ENCODE data around the gene CLK3. TPM values are rescaled to one million over a fixed set of nuclear protein-coding genes. Genes with fewer than 3 reads are reported as not detected.
A peak's percentile ranks its signal among the peaks of the same experiment; 100 is the strongest.

The CLK3 gene
- total and polyA plus RNA-seq, 10 of the 15 experiments (the other 5 are each of a cell fraction or from before 2014, with no cell fraction given) = 3.3 to 169 (median 66.2) TPM

DNA sequence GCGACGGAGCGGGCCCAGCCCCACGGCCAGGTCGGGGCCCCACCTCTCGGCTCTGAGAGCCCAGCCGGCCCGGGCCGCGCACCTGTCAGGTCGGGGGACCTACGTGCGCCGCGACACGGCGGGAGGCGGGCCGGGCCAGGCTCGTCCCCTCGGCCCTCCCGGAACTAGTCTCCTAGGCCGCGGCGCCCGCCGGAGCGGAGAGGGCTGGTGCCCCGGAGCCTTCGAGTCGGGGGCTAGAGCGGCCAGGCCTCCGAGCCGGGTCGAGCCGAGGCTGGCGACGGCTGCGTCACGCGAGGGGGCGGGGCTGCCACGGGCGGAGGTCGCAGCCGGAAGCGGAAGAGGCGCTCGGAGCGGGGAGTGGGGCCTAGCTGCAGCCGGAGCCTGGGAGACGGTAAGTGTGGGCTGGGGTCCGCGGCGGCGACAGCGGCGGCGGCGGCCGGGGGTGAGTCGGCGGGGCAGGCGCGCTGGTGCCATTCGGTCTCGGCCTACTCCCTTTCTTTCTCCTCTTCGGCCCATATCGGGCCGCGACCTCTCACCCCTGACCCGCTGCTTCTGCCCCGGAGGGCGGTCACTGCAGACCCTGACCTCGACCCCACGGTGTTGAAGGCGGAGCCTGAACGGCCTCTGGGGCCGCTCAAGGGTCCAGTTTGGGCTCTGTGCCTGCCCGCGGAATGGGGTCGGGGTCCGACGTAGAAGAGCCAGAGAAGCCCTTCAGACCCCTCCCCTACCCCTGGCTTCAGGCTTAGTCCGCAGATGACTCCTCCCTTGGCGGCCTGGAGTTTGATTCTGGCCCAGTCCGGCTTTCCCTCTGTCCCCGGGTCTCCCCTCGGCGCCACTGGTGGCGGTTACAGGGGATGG lies at the start of gene CLK3 (continued):
- TF ChIP-seq, protein P1, sequence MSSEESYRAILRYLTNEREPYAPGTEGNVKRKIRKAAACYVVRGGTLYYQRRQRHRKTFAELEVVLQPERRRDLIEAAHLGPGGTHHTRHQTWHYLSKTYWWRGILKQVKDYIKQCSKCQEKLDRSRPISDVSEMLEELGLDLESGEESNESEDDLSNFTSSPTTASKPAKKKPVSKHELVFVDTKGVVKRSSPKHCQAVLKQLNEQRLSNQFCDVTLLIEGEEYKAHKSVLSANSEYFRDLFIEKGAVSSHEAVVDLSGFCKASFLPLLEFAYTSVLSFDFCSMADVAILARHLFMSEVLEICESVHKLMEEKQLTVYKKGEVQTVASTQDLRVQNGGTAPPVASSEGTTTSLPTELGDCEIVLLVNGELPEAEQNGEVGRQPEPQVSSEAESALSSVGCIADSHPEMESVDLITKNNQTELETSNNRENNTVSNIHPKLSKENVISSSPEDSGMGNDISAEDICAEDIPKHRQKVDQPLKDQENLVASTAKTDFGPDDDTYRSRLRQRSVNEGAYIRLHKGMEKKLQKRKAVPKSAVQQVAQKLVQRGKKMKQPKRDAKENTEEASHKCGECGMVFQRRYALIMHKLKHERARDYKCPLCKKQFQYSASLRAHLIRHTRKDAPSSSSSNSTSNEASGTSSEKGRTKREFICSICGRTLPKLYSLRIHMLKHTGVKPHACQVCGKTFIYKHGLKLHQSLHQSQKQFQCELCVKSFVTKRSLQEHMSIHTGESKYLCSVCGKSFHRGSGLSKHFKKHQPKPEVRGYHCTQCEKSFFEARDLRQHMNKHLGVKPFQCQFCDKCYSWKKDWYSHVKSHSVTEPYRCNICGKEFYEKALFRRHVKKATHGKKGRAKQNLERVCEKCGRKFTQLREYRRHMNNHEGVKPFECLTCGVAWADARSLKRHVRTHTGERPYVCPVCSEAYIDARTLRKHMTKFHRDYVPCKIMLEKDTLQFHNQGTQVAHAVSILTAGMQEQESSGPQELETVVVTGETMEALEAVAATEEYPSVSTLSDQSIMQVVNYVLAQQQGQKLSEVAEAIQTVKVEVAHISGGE (CRISPR knock-in tag; IDR thresholded peaks at IDR 0.05) = peak; percentile 88
- TF ChIP-seq, protein P2, sequence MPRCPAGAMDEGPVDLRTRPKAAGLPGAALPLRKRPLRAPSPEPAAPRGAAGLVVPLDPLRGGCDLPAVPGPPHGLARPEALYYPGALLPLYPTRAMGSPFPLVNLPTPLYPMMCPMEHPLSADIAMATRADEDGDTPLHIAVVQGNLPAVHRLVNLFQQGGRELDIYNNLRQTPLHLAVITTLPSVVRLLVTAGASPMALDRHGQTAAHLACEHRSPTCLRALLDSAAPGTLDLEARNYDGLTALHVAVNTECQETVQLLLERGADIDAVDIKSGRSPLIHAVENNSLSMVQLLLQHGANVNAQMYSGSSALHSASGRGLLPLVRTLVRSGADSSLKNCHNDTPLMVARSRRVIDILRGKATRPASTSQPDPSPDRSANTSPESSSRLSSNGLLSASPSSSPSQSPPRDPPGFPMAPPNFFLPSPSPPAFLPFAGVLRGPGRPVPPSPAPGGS (IDR thresholded peaks at IDR 0.05; ENCODE audit: borderline replicate concordance, insufficient read depth, low read depth, low read length, poor library complexity, severe bottlenecking) = no peak
- TF ChIP-seq TARDBP (IDR thresholded peaks at IDR 0.05; ENCODE audit: borderline replicate concordance) = peak; percentile 22; the same call in 1 of the 2 replicates
- peak; percentile 83 for TF ChIP-seq CHD2 (IDR thresholded peaks at IDR 0.05; ENCODE audit: borderline replicate concordance, low read depth, low read length)
- TF ChIP-seq BACH1 (IDR thresholded peaks at IDR 0.05; ENCODE audit: borderline replicate concordance) = peak; percentile 91
- TF ChIP-seq NR2F1 (conservative IDR thresholded peaks at IDR 0.05) = peak; percentile 98
- TF ChIP-seq RB1 (IDR thresholded peaks at IDR 0.05; ENCODE audit: borderline replicate concordance) = peak; percentile 54; the same call in 1 of the 2 replicates
- peak; percentile 96 for TF ChIP-seq LARP7 (IDR thresholded peaks at IDR 0.05)
- peak; percentile 57; the same call in 1 of the 2 replicates for TF ChIP-seq TCF12 (IDR thresholded peaks at IDR 0.05; ENCODE audit: low read depth, low read length)
- peak; percentile 73 for TF ChIP-seq RELA (IDR thresholded peaks at IDR 0.05; ENCODE audit: borderline replicate concordance, partially characterized antibody)
- peak; percentile 86 for TF ChIP-seq TCF3 (IDR thresholded peaks at IDR 0.05; ENCODE audit: borderline replicate concordance, insufficient read depth, low read depth, low read length)
- peak in 1 of 2 experiments; percentile 11; a peak in 1 of 4 replicates for TF ChIP-seq EP300 (IDR thresholded peaks at IDR 0.05; ENCODE audit: borderline replicate concordance in 1 of 2, control insufficient read depth in 1 of 2, low read depth in 2 of 2, low read length in 2 of 2)
- TF ChIP-seq, protein P3, sequence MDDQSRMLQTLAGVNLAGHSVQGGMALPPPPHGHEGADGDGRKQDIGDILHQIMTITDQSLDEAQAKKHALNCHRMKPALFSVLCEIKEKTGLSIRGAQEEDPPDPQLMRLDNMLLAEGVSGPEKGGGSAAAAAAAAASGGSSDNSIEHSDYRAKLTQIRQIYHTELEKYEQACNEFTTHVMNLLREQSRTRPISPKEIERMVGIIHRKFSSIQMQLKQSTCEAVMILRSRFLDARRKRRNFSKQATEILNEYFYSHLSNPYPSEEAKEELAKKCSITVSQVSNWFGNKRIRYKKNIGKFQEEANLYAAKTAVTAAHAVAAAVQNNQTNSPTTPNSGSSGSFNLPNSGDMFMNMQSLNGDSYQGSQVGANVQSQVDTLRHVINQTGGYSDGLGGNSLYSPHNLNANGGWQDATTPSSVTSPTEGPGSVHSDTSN (IDR thresholded peaks at IDR 0.05; ENCODE audit: insufficient replicate concordance, low read depth, low read length) = no peak
- peak; percentile 90; the same call in 1 of the 2 replicates for TF ChIP-seq SIN3A (IDR thresholded peaks at IDR 0.05; ENCODE audit: low read depth, low read length)
- peak; percentile 45 for TF ChIP-seq SIX5 (IDR thresholded peaks at IDR 0.05; ENCODE audit: low read depth, low read length, severe bottlenecking)
- TF ChIP-seq ATF7 (IDR thresholded peaks at IDR 0.05; ENCODE audit: low read depth) = no peak
- TF ChIP-seq HCFC1 (IDR thresholded peaks at IDR 0.05; ENCODE audit: low read length) = peak; percentile 83
- TF ChIP-seq SMARCA5 (IDR thresholded peaks at IDR 0.05) = peak; percentile 90
- TF ChIP-seq, protein P4, sequence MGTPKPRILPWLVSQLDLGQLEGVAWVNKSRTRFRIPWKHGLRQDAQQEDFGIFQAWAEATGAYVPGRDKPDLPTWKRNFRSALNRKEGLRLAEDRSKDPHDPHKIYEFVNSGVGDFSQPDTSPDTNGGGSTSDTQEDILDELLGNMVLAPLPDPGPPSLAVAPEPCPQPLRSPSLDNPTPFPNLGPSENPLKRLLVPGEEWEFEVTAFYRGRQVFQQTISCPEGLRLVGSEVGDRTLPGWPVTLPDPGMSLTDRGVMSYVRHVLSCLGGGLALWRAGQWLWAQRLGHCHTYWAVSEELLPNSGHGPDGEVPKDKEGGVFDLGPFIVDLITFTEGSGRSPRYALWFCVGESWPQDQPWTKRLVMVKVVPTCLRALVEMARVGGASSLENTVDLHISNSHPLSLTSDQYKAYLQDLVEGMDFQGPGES (IDR thresholded peaks at IDR 0.05) = 0 out of 2 replicates have a peak, but pooled peaks have one; percentile 14
- peak; percentile 94 for TF ChIP-seq NR2C1 (IDR thresholded peaks at IDR 0.05)
- TF ChIP-seq, protein P5, sequence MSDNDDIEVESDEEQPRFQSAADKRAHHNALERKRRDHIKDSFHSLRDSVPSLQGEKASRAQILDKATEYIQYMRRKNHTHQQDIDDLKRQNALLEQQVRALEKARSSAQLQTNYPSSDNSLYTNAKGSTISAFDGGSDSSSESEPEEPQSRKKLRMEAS (IDR thresholded peaks at IDR 0.05; ENCODE audit: low read depth, low read length) = peak; percentile 24; the same call in 1 of the 2 replicates
- TF ChIP-seq POLR2A (IDR thresholded peaks at IDR 0.05; ENCODE audit: low read depth, low read length) = peak; percentile 75
- TF ChIP-seq ZNF207 (IDR thresholded peaks at IDR 0.05; ENCODE audit: borderline replicate concordance) = peak; percentile 67; the same call in 1 of the 2 replicates
